GM19452 (cell line): Measurements from ENCODE around the gene KCMF1.

Experiments used
- ATAC-seq: cut with Tn5 transposase; IDR thresholded peaks from one replicate; pipeline ENCODE4 v1.9.1; 2021; ENCODE audit not compliant: unreplicated experiment

Gene KCMF1

DNA sequence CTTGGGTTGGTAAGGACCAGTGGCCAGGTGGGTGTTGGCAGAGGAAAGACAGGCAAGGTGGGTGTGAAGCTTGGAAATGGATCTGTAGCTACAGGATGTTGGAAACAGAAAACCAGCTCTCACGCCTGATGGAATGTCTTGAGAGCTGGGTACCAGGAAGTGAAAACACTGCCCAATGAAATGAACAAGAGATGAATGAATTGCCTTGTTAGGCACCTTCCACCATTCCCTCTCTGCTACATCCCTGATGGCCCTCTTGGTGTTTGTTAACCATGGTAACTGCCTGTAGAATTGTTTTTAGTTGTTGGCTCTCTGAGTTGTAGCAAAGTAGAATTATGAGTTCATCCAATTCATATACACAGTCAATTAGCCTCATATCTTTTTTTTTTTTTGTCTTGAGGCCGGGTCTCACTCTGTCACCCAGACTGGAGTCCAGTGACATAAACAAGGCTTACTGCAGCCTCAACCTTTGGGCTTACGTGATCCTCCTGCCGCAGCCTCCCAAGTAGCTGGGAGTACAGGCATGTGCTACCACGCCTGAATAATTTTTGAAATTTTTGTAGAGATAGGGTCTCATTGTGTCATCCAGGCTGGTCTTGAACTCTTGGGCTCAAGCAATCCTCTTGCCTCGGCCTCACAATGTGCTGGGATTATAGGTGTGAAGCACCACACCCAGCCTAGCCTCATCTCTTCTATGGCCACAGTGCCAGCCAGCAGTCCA, 9.5 kb downstream of the KCMF1 start:
- no peak for ATAC-seq

- no peak for ATAC-seq
Measured at GRCh38 chr2:84986018-84986417, 15.1 kb downstream of the KCMF1 start.

- no peak for ATAC-seq
Measured at GRCh38 chr2:84989422-84989821, 18.5 kb downstream of the KCMF1 start.

- no peak for ATAC-seq
Measured at GRCh38 chr2:84989927-84990326, 19.0 kb downstream of the KCMF1 start.

GRCh38 chr2:84991404-84992160, 20.6 kb downstream of the KCMF1 start:
- ATAC-seq: no peak

DNA sequence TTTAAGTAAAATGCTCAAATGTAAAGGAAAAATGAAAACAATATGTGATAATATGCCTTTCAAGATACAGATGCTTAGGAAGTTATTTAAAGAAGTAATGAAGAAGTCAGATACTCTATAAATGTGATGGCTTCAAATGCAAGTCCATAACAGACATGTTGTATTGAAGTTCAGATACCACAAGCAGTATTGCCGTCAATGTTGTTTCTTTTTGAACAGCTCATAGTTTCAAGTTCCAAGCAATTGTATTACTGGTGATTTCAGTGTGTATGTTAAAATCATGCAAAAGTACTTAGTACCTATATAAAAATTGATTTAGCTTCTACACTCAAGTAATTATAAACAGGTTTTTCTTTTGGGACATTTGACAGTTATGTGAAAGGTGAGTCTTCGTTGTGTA, 24.9 kb downstream of the KCMF1 start:
- no peak for ATAC-seq

- no peak for ATAC-seq
Measured at GRCh38 chr2:84996909-84997308, 25.9 kb downstream of the KCMF1 start.

DNA sequence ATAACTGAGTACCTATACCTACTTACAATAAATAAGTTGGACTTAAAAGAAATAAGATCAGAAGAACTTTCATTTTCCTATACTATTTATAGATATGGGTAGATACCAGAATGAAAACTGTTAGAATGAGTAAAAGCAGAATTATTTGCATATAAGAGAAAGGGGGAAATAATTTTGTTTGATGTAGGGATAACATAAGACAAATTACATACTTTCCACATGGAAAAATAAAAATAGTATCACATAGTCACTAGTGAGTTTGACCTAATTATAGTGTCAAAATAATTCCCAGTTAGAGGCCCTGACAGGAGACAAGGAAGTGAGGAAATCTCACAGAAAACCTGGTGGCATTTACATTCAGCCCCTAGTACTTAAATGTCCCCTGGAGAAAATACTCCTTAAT, 28.6 kb downstream of the KCMF1 start:
- peak; percentile 48 for ATAC-seq

GRCh38 chr2:85001595-85001994, 30.6 kb downstream of the KCMF1 start:
- no peak for ATAC-seq

GRCh38 chr2:85002534-85002933, 31.6 kb downstream of the KCMF1 start:
- ATAC-seq: no peak

DNA sequence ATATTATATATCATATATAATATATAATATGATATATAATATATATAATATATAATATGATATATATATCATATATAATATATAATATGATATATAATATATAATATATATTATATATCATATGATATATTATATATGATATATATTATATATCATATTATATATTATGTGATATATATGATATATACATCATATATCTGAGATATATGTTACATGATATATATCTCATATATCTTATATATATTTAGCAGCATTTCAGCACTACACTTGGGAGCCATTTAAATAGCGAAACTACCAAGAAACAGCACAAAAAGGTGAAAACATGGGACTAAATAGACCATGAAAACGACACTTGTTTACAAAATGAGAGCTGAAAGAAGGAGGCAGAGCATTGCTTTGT, 37.3 kb downstream of the KCMF1 start:
- no peak for ATAC-seq

- ATAC-seq: no peak
Measured at GRCh38 chr2:85009019-85009618, 38.2 kb downstream of the KCMF1 start.

- ATAC-seq: no peak
Measured at GRCh38 chr2:85010404-85010803, 39.4 kb downstream of the KCMF1 start.

GRCh38 chr2:85011098-85011497, 40.1 kb downstream of the KCMF1 start:
- ATAC-seq: no peak

- ATAC-seq: no peak
Measured at GRCh38 chr2:85011747-85012146, 40.8 kb downstream of the KCMF1 start.

- ATAC-seq: no peak
Measured at GRCh38 chr2:85012431-85012830, 41.5 kb downstream of the KCMF1 start.

DNA sequence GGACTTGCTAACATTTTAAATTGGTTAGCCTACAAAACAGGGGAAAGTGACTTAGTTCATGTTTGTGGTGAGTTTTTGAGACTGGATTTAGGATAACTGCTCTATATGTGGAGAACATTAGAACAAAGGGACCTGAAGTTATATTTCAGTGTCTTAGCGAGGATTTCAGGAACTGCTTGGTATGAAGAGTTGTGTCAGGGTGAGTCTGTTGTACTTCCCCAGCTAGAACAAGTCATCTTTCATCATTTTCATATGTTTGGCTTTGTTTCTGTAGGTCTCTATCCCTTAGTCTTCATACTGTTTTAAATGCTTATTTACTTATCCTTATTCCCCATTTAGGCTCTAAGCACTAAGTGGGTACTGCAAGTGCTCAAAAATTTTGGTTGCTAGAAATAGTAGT, 41.9 kb downstream of the KCMF1 start:
- ATAC-seq: no peak

DNA sequence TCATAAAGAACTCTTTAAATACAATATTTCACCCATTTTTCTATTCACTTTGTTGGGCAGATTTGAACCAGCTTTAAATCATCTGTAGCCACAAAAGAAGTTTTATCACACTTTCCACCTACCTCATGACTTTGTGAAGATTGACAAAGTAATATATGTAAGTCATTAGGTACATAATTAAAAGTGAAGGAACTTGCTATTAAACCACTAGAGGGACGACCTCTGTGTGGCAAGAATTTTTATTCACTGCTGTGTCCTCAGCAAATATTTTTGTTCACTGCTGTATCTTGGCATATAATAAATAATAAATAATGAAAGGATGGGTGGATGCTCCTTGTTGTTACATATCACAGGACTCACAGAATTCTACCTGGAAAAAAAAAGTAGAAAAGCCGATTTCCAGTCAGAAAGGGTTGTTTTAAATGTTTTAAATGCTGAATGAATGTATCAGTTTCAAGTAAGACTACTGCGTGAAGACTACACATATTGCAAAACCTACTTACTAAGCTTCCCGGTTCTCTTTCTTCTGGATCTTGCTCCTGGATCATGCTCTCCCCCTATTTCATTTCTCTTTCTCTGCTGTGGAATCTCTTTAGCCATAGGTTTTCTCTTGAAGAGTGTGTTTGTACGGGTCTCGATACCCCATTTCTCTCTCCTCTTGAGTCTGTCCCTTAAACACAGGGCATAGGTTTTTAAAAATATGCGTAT, 44.8 kb downstream of the KCMF1 start:
- no peak for ATAC-seq

GRCh38 chr2:85016446-85016845, 45.5 kb downstream of the KCMF1 start:
- no peak for ATAC-seq

GRCh38 chr2:85017411-85018048, 46.6 kb downstream of the KCMF1 start:
- no peak for ATAC-seq

DNA sequence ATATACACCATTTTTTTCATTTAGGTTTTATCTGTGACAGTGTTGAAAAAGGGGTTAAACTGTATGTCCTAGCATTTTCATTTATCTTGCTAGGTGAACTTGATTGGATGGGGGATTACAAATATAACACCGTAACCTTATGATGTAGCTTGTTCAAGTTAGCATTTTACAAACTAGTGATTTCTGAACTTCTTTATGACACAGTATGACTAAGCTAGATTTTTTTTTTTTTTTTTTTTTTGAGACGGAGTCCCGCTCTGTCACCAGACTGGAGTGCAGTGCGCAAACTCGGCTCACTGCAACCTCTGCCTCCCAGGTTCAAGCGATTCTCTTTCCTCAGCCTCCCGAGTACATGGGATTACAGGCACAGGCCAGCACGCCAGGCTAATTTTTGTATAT, 47.1 kb downstream of the KCMF1 start:
- no peak for ATAC-seq
